22Rv1 (cell line): ENCODE measurements around the gene ARMH1.

Experiments
- H3K27ac ChIP-seq: fragments of 450-650 bp; 2 replicates; pipeline ENCODE4 v1.5.1; 2017
- ZFX ChIP-seq: fragments of 450-650 bp; IDR thresholded peaks from 2 replicates; pipeline ENCODE4 v1.6.1; 2017; ENCODE audit warnings: antibody characterized with exemption, borderline replicate concordance
- TF ChIP-seq, protein P1 (sequence below): fragments of 450-650 bp; IDR thresholded peaks from 2 replicates; pipeline ENCODE4 v1.5.1; 2017; ENCODE audit warnings: mild to moderate bottlenecking

Gene ARMH1

DNA sequence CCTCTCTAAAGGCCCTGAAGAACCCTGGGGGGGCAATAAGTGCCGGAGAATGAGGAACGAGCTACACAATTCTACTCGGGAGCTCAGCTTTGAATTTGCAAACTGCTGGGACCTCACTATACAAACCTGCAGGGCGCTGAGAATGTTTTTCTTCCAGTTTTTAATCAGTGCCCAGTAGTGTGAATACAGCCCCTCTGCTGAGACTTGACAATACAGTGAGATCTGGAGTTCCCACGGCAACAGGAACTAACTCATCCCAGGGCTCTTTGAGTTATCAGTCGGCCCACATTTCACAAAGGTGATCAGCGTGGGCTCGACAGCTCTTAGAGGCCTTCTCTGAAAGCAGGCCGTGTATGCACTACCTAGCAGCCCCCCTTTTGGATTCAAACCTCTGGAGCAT, 41.9 kb upstream of the ARMH1 start:
- TF ChIP-seq, protein P1, sequence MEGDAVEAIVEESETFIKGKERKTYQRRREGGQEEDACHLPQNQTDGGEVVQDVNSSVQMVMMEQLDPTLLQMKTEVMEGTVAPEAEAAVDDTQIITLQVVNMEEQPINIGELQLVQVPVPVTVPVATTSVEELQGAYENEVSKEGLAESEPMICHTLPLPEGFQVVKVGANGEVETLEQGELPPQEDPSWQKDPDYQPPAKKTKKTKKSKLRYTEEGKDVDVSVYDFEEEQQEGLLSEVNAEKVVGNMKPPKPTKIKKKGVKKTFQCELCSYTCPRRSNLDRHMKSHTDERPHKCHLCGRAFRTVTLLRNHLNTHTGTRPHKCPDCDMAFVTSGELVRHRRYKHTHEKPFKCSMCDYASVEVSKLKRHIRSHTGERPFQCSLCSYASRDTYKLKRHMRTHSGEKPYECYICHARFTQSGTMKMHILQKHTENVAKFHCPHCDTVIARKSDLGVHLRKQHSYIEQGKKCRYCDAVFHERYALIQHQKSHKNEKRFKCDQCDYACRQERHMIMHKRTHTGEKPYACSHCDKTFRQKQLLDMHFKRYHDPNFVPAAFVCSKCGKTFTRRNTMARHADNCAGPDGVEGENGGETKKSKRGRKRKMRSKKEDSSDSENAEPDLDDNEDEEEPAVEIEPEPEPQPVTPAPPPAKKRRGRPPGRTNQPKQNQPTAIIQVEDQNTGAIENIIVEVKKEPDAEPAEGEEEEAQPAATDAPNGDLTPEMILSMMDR, result no peak
- TF ChIP-seq ZFX, result no peak
- peak overlapping the region; percentile 97 for H3K27ac ChIP-seq

DNA sequence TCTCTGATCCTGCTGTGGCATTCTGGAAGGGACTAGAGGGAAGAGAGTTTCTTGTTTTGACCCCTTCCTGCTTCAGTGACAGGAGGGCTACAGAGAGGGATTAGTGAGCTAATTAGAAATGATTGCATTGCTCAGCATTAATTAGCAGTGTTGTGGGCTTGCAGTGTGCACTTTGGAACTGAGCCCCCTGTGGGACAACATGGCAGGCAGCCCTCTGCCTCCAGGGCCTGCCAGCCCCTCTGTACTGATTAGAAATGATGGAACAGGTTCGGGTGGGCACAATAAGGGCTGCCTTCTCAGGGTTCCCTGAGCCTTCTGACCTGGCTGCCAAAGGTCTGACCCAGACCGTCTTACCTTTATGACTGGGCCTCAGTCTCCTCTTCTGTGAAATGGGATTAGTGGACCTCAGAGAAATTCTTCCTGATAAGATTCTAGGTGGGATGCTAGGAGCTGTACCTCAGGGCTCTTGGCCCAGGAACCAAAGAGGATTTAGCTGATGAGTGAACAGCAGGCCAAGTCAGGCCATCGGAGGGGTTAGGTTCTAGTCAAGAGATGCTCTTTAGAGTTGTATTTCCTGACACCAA, 39.8 kb upstream of the ARMH1 start:
- TF ChIP-seq ZFX, result no peak
- no peak overlapping the region for H3K27ac ChIP-seq

DNA sequence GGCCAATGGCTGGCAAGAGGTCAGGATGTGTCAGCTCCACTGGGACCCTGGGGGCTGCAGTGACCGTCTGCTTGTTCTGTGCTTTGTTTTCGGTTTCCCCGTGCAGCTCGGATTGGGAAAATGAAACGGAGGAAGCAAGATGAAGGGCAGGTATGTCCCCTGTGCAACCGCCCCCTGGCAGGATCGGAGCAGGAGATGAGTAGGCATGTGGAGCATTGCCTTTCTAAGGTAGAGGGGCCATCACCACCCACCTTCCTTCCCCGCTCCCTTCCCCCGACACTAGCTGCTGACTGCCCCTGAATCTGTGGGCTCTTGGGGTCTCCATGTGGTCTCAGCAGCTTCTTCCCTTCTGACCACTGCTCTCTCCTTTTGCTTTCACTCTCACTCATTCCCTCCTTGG, 39.1 kb upstream of the ARMH1 start:
- no peak overlapping the region for H3K27ac ChIP-seq
- no peak for TF ChIP-seq ZFX

DNA sequence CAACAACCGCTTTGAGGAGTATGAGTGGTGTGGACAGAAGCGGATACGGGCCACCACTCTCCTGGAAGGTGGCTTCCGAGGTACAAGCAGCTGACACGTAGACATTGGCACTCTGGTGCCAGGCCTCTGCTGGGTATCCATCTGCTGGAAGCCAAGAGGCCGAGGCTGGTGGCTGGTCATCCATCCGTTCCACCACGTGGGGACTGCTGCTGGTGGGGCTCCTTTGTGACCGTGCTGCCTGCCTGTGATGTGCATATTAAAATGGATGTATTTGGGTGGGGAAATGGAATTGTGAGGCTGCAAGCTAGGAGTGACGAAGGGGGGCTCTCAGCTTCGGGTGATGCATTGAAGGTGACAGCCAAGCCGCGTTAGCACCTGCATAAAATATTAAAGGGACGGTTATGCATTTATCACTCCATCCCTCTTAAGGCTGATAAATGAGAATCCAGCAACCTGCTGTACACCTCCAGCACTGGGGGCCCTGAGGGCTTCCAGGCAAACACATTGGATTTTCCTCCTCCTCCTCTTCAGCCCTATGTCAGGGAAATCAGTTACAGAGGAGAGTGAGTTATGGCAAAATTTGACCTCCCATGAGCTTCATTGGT, 38.3 kb upstream of the ARMH1 start:
- no peak for TF ChIP-seq ZFX
- TF ChIP-seq, protein P1, result no peak
- no peak overlapping the region for H3K27ac ChIP-seq

GRCh38 chr1:44636688-44637598, 37.6 kb upstream of the ARMH1 start:
- no peak overlapping the region for H3K27ac ChIP-seq
- TF ChIP-seq, protein P1, result no peak
- no peak for TF ChIP-seq ZFX

DNA sequence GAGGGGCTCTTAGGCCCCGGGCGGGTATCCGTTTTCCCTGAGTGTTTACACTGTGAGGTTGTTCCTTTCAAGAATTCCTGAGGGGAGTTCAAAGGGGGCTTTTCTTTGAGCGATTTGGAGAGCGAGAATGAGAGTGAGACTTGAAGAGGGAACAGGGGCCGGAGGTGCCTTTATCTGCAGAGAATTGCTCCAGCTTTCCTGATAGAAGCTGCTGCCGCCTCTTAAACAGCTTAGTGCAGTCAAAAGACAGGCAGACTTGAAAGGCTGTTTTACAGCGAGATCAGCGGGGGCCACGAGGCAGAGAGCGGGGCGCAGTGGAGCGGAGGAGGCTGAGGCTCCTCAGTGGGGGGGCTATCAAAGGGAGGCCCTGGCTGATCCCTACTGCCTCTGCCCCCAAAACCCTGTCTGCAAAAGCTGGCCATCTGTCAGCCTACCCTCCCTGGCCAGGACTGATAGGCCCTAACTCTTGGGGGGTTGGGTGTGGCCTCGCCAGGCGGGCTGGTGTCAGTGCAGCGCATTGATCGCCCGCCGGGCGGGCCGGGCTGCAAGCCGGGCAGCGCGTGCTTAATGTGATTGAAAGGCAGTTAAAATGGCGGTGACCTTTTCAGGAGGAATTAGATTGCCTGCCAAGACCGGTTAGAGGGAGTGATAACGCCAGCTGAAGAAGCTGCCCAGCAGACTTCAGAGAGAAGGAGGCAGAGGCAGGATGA, 36.7 kb upstream of the ARMH1 start:
- no peak overlapping the region for H3K27ac ChIP-seq
- TF ChIP-seq, protein P1, result no peak
- no peak for TF ChIP-seq ZFX

DNA sequence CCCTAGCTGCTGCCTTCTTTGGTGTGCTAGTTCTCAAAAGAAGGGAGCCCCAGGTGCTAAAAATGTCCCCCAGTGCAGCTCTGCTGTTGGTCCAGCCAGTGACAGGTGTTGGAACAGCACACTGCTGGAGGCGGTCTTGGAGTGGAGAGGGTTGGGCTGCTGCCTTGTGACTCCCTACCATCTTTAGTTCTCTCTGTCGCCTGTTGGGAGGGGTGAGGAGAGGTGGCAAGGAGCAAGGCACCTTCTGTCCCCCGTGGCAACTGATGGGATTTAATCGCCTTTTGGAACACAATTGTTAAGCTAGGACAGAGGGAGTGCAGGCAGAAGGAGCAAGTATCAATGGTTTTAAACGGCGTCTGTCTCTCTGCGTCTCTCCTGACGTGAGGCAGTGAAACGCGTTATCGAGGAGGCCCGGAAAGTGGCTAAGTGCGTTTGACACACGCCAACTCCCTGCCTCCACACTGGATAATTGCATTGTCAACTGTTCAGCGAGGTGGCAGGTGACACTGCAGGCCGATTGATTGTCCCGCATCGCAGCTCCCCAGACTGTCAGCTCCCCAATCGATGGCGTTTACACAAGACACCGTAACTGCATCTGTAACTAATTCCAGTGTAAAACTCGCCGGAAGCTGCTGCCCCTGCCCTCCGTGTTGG, 34.2 kb upstream of the ARMH1 start:
- TF ChIP-seq, protein P1, result no peak
- TF ChIP-seq ZFX, result no peak
- H3K27ac ChIP-seq, result no peak overlapping the region
